NCI-H774 (cell line): Measurements from ENCODE around the gene KLHDC8A.
"Not testable (repeated sequence)": the region's sequence is repeated elsewhere in the genome, so short reads cannot be mapped to it uniquely, and the experiment has no call there.

Experiments
- DNase-seq: peaks from one replicate; lab custom pipeline; 2025; lab: John Stamatoyannopoulos, UW

The KLHDC8A gene

DNA sequence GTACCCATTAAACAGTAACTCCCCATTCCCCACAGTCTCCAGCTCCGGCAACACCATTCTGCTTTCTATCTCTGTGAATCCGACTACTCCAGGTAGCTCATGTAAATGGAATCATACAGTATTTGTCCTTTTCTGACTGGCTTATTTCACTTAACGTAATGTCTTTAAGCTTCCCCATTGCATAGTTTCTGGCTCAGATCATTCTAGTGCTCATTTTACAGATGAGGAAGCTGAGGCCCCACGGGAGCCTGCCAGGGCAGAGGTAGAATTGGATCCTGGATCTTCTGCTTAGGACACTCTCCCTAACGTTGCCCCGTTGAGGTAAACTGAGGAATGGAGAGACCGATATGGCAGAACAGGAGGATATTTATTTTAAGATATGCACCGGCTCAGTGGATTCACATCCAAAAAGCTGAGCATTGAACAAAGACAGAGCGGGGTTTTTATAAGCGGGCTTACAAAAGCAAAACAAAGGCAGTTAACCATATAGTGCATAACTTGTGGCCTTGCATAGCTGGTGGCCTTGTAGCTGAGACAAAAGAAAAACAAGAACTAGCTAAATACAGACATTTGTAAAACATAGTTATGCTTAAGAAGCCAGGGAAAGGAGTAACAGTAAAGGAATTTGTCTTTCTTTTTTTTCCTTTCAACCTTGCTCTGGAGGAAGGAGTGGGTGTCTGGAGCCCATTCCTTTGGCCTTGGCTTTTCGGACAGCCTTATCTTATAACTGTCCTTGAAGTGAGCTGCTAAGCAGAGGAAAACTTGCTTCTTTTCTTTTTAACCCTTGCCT lies 15.3 kb upstream of the KLHDC8A start:
- DNase-seq, result no peak

DNA sequence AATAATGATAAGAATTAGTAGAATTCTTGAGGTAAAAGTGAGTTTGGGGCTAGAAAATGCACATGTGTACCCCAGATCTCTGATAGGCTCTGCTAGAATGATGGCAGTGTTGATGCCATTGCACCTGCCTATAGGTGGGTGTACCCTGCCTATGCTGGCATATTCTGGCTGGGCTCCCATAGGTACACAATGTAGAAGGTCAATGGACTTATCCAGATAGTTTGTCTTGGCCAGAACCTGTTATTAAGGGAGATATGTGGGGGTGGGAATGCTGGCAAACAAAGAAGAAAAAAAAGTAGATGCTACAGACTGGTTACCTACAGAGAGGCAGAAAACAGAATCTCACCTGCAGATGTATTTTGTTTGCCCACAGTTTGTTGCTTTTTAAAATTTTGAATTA lies 14.1 kb upstream of the KLHDC8A start:
- peak; percentile 48 for DNase-seq

DNA sequence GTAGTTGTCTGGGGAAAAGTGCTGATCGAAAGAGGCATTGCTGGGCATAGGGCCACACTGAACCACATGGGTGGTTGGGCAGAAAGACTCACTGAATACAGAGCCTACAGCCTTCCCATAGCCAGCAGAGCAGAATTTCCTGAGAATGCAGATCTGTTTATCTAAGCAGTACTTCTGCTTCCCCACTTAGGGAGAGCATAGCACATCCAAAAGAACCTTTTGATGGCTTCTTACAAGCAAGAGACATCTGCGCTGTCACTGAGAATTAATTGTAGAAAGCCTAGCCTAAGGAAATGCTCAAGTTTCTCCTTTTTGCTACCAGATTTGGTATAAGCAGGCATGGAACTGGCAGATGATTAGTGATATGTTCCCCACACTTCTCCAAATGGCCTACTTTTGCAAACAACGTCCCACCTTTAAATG lies 13.0 kb upstream of the KLHDC8A start:
- no peak for DNase-seq

DNA sequence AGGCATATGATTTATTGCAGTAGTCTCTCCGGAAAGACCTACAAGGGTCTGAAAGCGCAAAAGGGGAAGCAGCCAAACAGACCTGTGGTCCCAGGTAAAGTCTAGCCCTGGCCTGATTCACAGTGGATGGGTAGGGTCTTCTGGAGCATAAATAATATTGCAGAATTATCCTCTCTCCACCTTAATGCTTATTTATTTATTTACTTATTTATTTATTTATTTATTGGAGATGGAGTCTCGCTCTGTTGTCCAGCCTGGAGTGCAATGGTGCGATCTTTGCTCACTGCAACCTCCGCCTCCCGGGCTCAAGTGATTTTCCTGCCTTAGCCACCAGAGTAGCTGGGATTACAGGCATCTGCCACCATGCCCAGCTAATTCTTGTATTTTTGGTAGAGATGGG lies 11.8 kb upstream of the KLHDC8A start:
- no peak for DNase-seq

DNA sequence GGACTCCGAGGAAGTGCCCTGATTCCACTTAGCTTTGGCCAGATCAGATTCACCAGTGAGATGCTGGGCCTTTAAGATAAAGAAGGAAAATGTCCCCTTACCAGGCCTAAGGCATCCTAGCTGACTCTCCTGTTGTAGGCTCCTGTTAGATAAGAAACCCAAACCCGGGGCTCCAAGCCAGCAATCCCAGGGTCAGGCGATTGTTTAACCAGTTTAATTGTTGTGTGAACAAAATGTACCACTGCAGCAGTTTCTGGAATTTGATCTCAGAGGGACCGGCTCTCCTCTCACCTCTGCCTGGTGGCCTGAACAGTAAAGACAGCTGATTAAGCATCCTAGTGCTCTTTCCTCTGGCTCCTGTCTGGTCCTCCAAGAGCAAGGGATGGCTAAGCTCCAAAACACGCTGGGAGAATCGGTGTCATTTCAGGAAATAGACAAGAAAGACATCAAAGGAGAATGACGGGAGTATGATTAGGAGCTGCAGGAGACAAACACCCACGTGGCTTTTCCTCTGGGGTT lies 9.3 kb upstream of the KLHDC8A start:
- no peak for DNase-seq

DNA sequence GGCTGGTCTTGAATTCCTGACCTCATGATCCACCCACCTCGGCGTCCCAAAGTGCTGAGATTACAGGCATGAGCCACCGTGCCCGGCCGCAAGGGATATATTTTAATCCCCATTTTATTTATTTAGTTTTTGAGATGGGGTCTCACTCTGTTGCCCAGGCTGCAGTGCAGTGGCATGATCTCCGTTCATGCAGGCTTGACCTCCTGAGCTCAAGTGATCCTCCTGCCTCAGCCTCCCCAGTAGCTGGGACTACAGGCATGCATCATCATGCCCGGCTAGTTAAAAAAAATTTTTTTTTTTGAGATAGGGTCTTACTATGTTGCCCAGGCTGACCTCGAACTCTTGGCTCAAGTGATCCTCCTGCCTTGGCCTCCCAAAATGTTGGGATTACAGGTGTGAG lies 8.4 kb upstream of the KLHDC8A start:
- DNase-seq, result not testable (repeated sequence)

DNA sequence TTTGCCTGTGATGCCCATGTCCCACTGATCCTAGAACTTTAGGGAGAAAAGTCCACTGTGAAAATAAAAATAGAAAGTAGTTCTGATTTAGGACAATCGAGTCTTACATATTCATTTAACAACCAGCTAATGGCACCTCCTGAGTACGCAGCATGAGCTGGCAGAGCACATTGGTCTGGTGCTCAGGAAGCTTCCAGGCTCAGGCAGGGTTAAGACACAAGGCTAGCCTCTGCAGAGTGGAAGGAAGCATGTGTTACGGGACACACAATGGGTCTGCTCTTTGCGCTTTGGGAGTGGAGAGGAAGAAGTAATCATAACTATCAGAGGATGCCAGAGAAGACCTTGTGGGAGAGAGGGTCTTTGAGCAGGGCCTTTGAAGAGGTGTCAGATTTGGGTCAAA lies 4.2 kb upstream of the KLHDC8A start:
- DNase-seq, result no peak

DNA sequence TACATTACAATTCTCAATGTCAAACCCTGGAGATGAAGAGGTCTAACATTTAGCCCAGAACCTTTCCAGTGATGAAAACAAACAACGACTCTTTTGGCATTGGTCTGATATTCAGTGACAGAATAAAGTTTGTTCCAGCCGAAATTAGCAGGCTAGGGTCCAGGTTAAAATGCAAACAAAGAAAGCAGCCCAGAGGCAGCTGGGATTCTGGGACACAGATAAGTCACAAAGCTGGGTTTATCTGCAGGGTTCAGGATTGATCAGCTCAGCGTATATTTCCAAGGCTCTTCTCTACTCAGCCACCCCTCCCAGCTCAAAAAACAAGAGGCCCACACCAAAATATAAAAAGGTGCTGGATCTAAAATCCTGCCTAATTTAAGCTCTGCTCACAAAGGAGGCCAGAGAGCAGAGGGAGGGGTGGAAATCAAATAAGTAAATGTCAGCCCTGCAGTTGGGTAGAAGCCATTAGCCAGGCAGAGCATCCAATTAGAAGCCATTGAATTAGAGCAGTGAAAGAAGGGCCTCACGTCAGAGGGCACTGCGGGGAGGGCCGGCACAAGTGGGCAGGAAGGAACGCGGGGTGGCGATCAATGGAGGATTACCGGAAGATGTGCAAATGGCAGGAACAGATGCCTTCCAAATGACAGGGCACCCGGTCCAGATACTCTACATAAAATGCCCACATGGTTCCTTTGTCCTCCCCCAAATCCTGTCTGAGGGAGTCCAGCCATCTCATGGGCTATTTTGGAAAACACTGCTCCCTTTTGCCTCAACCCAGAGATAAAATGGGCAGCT lies 3.2 kb upstream of the KLHDC8A start:
- peak; percentile 65 for DNase-seq

DNA sequence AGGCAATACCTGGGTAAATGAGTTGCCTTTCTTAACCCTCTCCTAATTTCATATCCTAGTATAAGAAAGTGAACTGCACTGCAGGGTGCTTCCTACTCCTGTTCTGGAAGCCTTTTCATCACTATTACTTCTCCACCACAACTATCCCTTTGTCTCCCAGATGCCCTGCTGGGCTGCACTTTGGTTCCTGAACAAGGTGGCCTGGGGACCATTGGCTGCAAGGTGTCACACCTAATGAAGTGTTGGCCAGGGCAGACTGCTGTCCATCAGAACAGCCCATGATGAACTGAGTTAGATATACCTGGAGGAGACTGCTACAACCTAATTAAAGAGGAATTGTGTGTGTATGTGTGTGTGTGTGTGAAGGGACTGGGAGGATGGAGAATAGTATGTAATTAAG lies 1.9 kb upstream of the KLHDC8A start:
- no peak for DNase-seq

DNA sequence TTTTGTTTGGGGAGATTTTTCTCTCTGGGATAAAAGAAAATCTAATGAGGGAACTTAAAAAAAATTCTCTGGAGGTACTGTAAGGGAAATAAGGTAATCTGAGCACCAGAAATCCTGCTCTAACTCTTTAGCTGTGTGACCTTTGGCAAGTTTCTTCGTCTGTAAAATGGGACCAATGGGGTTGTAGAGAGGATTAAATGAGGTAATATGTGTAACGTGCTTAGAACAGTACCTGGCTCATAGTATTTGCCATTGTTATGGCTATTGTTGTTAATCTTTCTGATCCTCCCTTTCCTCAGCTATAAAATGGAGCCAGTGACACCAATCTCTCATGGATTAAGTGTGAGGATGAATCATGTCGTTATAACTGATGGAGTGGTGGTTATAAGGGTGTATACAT lies 845 bp upstream of the KLHDC8A start:
- DNase-seq, result no peak

DNA sequence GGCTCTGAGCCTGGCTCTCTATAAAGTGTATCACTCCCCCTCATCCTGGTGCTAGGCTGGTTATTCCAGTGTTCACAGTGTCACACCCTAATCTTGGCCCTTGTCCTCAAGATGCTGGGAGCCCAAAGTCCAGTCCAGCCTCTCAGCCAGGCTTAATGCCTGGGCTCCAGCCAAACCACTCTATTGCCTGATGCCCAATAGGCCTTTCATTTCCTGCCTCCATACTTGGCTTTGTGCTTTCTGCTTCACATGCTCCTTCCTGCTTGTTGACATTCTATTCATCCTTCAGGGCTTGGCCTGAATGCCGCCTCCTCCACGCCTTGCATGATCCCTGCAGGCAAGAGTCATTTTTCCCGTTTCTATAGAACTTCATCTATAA lies 1.7 kb downstream of the KLHDC8A start:
- no peak for DNase-seq

DNA sequence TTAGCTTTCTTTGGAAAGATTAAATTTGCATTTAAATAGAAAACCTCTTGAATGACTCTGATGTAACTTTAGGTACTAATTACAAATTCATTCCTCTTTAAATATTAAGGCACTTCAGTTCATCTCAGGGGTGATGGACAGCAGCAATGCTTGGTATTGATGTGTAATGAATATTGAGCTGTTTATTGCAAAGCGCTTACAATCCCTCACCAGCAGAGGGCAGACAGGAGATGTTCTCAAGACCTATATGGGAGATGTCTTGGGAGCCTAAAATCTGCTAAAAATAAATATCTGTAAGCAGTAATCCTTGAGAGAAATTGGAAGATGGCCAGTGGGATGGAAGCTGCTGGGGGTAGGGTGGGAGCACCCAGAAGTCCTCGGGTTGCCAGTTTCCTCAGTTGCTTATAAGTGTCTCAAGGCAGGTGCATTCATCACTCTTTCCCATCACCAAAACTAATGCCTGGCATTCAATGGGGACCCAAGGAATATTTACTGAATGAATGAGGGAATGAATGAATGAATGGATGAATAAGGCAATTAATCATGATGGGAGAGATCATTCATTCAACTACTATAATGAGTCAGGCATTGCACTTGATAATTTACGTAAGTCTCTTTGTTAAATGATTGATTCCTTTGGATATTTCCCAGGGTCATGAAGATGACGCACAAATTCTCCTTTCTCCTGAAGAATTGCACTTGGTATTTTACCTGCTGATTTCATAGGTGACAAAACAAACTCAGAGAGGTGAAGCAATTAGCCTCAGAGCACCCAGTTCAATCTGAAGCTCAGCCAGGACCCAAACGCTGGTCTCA lies 2.3 kb downstream of the KLHDC8A start:
- no peak for DNase-seq

DNA sequence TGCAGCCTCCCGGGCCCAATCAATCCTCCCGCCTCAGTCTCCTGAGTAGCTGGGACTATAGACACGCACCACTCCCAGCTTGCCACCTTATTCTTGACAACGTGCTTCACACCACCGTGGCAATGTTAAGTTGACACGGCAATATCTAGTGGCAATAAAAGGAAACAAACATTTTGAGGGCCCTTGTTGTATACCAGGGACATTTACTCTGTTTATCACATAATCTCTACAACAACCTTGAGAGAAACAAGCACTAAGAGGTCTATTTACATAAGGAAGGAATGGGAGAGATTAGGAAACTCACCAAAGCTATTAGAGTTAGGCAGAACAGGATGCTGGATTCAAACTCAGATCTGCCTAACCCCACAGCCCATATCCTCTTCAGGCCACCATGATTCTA lies 3.1 kb downstream of the KLHDC8A start:
- DNase-seq, result no peak

DNA sequence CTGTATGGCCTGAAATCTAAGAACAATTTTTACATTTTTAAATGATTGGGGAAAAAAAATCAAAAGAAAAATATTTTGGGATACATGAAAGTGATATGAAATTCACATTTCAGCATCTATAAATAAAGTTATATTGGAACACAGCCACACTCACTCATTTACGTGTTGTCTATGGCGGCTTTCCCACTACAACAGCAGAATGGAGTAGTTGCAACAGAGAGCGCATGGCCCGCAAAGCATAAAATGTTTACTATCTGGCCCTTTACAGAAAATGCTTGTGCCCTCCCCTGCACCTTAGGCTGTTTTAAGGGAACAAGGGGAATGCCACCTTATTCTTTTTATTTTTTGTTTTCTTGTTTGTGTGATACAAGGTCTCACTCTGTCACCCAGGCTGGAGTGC lies 3.5 kb downstream of the KLHDC8A start:
- DNase-seq, result no peak

DNA sequence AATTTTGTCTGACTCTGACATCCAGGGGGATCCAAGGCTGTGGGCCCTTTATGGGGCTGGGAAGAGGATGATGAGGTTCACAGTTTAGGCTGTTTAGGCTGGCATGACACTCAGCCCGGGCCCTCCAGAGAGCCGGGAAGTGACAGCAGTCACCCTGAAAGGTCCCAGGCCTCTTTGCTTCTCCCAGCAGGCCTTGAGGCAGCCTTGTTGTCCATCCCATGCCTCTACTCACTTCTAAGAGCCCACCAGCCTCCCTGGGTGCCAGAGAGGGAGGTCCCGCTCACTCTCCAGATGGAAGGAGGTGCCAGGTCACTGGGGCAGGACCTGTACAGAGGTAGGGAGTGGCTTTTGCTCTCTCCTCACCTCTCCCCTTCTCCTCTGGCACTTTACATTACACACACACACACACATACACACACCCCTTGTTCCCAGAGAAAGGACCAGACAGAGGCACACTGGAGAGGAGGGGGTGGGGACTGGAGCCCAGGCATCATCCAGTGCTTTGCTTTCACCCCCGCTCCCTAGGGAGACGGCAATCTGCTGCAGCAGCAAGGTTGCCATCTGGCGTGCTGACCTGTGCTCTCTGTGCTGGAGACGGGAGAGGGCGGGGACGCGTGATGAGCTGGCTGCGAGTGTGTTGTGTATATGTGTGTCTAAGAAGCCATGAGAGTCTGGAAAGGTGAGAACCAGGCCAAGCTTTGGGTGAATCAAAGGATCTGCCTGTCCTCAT lies 4.6 kb downstream of the KLHDC8A start:
- DNase-seq, result no peak

DNA sequence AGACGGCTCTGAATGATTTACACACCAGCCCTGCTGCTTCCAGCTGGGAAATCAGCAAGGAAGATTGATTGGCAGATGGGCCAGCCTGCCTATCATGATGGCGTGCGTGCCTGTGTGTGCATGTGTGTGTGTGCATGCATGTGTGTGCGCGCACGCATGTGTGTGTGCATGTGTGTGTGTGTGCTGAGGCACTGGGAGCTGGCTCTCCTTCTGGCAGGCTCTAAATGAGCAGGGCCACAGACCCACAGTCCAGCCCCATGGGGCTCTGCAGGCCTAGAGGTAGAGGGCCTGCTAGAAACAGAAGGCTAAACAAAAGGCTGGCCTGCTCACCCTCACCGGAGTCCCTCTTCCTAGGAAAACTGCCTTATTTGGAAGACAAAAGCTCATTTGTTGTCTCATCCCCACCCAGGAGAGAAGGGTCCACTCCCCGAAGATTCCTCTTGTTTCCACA lies 6.0 kb downstream of the KLHDC8A start:
- no peak for DNase-seq

DNA sequence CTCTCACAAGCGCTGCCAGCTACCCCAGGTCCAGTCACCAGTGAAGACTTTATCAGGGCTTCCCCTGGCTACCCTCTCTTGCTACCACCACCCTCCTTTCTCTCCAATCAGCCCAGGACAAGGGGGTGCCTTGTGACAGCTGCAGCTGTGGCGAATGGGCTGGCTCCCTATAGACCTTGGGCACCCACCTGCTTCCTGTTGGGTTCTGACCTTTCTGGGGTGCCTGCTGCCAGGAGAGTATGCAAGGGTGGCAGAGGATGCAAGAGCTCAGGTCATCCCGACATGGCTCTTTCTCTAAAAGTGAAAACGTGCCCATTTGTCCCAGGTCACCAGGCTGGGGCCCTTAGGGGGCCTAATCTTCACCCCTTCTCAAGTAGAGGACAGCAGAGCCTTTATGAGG lies 6.6 kb downstream of the KLHDC8A start:
- DNase-seq, result no peak

DNA sequence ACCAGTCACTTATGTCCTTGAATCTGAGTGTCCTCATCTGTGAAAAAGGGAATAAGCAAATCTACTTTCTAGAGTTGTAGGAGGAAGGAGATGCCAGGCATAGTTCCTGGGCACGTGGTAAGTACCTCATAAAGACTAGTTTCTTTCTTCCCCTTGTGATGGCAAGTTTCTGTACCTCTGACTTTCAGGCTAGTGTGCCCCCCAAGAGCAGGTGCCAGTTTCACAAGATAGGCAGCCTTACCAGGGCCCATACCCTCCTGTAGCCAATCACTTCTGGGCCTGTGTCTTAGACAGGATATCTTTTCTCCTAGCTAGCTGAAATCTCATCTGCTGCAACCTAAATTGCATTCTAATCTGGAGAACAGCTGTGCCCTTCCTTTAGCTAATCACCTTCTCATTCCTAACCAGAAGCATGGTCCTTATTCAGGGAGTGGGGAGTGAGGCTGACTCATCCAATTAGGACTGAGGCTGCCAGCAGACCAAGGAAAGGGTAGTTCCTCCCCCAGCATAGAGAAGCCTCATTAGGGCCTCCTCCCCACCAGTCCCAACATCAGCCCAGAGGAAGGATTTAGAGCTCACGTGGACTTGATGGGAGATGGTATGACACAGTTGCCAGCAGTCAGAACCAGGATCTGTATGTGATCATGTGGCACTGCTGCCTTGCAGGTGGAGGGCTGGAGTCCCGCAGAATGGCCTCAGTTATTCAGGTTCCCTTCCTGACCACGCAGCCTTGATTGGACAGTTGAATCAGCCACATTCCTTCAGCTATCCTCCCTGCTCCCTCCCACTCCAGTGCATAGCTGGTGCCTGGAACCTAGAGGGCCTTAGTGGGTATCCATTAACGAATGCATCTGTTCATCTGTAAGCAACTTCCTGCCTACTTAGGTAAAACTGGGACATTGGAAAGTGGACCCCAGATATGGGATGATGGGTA lies 7.9 kb downstream of the KLHDC8A start:
- DNase-seq, result no peak

DNA sequence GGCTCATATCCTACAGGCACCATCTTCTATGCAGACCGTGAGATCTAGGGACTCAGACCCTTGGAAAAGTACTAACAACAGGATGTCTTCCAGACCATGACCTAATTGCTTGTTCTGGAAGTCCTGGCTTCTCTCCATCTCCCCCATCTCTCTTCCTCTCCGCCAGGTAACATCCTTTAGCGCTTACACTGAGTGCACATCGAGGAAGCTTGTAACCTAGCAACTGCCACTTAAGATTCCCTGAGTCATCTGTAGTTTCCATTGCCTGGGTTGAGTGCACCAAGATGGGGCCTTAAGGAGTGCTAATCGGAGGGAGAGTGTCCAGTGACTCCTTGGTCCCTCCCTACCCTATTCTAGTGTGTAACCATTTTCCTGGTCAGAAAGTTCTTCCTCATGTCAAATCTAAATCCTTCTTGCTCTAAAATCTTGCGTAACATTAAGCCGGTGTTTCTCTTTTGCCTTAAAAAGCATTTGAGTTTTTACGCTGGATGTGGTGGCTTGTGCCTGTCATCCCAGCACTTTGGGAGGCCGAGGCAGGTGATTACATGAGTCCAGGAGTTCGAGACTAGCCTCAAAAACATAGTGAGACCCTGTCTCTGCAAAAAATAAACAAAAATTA lies 9.7 kb downstream of the KLHDC8A start:
- no peak for DNase-seq

DNA sequence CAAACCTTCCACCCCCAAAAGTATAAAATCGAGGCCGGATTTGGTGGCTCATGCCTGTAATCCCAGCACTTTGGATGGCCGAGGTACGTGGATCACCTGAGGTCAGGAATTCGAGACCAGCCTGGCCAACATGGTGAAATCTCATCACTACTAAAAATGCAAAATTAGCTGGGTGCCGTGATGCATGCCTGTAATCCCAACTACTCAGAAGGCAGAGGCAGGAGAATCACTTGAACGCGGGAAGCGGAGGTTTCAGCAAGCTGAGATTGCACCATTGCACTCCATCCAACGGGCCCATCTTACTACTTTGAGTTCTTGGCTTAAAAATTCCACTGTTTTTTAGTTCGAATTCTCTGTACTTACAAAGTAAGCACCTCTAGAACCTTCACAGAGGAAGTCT lies 11.0 kb downstream of the KLHDC8A start:
- no peak for DNase-seq
